Ovary (tissue), 9 donors: Measurements from ENCODE around the gene RSF1. TPM values are rescaled to one million over a fixed set of nuclear protein-coding genes. Genes with fewer than 3 reads are reported as not detected.

Source experiments
- DNase-seq, 5 donors: peaks; one replicate each; pipeline ENCODE4 v3.0.0-alpha.2; 2019 to 2020
- H3K27ac ChIP-seq, 2 donors: fragments of 200-600 bp; one replicate each; pipeline versions ENCODE4 v1.5.1 to v1.8.0; 2019 to 2022
- H3K27me3 ChIP-seq: fragments of 200-600 bp; one replicate; pipeline ENCODE4 v1.8.0; 2022
- H3K36me3 ChIP-seq: fragments of 200-600 bp; sonication (generic); one replicate; pipeline ENCODE4 v1.5.1; 2019
- H3K4me1 ChIP-seq: one replicate; pipeline ENCODE4 v1.8.1; 2013; ENCODE audit warnings: mild to moderate bottlenecking, moderate library complexity; ENCODE audit not compliant: insufficient read depth
- H3K4me3 ChIP-seq: fragments of 200-600 bp; sonication (generic); one replicate; pipeline ENCODE4 v1.5.1; 2017
- H3K9me3 ChIP-seq, 2 donors: fragments of 200-600 bp in 1 of 2; sonication (generic) in 1 of 2; one replicate each; pipeline versions ENCODE4 v1.5.1 to v1.8.1; 2013 to 2019; ENCODE audit warnings: mild to moderate bottlenecking in 1 of 2, moderate library complexity in 1 of 2
- EP300 ChIP-seq: sonication (generic); formaldehyde crosslinking; IDR thresholded peaks from one replicate; pipeline ENCODE4 v1.6.1; 2017; ENCODE audit warnings: antibody characterized with exemption
- POLR2A ChIP-seq: fragments of 450-650 bp; IDR thresholded peaks from one replicate; pipeline ENCODE4 v1.6.1; 2017; ENCODE audit warnings: antibody characterized with exemption, mild to moderate bottlenecking, moderate library complexity
- WGBS, 3 donors: extraction: QIAGEN DNeasy Blood & Tissue Kit in 1 of 3; methylation state at CpG; one replicate each; pipeline versions ENCODE4 v1.1.5 to v1.1.7; 2013 to 2017; 5-methylcytosine and 5-hydroxymethylcytosine counted together
- intact Hi-C, 4 donors: fragments of 100-400 bp; cut with DNase I; formaldehyde crosslinking; loops; one replicate each; pipeline versions ENCODE4 v1.11.0 to v1.15.1; 2022 to 2023
- polyA plus RNA-seq, 2 donors: library from polyadenylated mRNA; stranded (reverse); fragments of 200-250 nt in 1 of 2; fragments of 350-450 nt in 1 of 2; fragmentation: Illumina TruSeq in 1 of 2; extraction: RNeasy Lipid Tissue Mini Kit (QIAGEN cat#74804) in 1 of 2; gene quantifications; one replicate each; pipeline ENCODE4 v1.2.3, GENCODE V29; 2013 to 2014
- total RNA-seq, 7 donors: library from RNA; depleted of rRNA in 2 of 7; stranded (reverse); fragments of >200 nt in 2 of 7; fragmentation: NEBNext Ultra II Directional in 3 of 7; extraction: Animal tissue kit (Norgen Biotek cat#: 25700) in 3 of 7; gene quantifications; one replicate each; pipeline versions ENCODE4 v1.1.0 to v1.2.4, GENCODE V29; 2016 to 2023
- TF ChIP-seq, protein P1 (sequence below), 3 donors: fragments of 450-650 bp in 2 of 3; fragments of 200-600 bp in 1 of 3; IDR thresholded peaks; one replicate each; pipeline versions ENCODE4 v1.5.1 to v1.8.0; 2016 to 2022; ENCODE audit warnings: antibody characterized with exemption in 3 of 3, mild to moderate bottlenecking in 1 of 3
- donor health status: DM: no; HTN: no; CAD: no; lungs with moderate emphysema.
- donor health status: DM: no; HTN: no; CAD: no.
- donor health status: Bipolar disorder and iron deficiency.
- donor health status: DM: yes; HTN: yes; CAD: no.
- donor health status: DM: no; HTN: no; CAD: no.
- donor health status: DM: yes; HTN: yes; CAD: no.

RSF1 gene
- total and polyA plus RNA-seq, 9 donors, result 14.8 to 89.2 (median 76.4) TPM

DNA sequence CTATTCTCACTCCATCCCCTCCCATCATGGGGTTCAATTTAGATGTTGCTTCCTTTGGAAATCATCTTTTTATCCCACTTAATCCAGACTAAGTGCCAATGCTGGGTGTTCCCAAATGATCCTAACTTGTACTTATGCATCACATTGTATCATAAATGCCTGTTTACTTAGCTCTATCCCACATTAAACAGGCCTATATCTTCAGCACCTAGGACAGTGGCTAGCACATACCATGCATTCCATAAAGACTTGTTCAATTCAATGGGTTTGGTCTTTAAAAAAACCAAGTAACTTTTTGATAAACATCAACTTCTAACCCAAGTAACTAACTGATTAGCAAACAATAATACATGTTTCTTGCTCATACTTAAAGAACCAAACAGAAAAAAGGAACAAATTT lies 40.6 kb downstream of the RSF1 start:
- no peaks in the 10 kb centered on the region for H3K9me3 ChIP-seq
- H3K27me3 ChIP-seq, result no peaks in the 10 kb centered on the region
- no peak for DNase-seq
- H3K27ac ChIP-seq, result no peak overlapping the region
- TF ChIP-seq, protein P1, sequence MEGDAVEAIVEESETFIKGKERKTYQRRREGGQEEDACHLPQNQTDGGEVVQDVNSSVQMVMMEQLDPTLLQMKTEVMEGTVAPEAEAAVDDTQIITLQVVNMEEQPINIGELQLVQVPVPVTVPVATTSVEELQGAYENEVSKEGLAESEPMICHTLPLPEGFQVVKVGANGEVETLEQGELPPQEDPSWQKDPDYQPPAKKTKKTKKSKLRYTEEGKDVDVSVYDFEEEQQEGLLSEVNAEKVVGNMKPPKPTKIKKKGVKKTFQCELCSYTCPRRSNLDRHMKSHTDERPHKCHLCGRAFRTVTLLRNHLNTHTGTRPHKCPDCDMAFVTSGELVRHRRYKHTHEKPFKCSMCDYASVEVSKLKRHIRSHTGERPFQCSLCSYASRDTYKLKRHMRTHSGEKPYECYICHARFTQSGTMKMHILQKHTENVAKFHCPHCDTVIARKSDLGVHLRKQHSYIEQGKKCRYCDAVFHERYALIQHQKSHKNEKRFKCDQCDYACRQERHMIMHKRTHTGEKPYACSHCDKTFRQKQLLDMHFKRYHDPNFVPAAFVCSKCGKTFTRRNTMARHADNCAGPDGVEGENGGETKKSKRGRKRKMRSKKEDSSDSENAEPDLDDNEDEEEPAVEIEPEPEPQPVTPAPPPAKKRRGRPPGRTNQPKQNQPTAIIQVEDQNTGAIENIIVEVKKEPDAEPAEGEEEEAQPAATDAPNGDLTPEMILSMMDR (IDR thresholded peaks at IDR 0.05), result no peak
- TF ChIP-seq POLR2A, result no peak
- TF ChIP-seq EP300, result no peak
- no peak overlapping the region for H3K4me3 ChIP-seq
- peaks cover 6% of the 10 kb centered on the region for H3K4me1 ChIP-seq
- H3K36me3 ChIP-seq, result no peaks in the 10 kb centered on the region
- intact Hi-C loops, result no loop called here

DNA sequence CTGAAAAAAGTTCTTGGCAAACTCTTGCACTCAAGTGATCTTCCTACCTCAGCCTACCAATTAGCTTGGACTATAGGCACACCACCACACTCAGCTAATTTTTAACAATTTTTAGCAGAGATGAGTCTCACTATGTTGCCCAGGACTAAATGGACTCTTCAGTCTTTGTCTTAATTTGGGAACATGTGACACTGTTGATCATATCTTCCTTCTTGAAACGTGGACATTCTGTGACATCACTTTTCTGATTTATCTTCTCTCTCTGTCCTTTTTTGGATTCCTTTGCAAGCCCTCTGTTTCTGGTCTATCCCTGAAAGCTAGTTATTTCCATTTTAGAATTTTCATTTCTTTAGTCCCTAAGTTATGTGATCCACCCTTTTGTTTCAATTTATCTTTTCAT lies 42.0 kb downstream of the RSF1 start:
- Histone ChIP-seq H3K4me3 (no peak overlapping the region), H3K9me3 (no peaks in the 10 kb centered on the region), H3K4me1 (peaks cover 7% of the 10 kb centered on the region), H3K27ac (no peak overlapping the region), H3K27me3 (no peaks in the 10 kb centered on the region), H3K36me3 (no peaks in the 10 kb centered on the region)
- intact Hi-C loops, result no loop called here
- WGBS, 3 donors, result 33 to 46% (median 39%) methylated on average over 1 of the region's 1 CpG
- TF ChIP-seq POLR2A, result no peak
- TF ChIP-seq, protein P1 (IDR thresholded peaks at IDR 0.05), result no peak
- TF ChIP-seq EP300, result no peak
- DNase-seq, result no peak

DNA sequence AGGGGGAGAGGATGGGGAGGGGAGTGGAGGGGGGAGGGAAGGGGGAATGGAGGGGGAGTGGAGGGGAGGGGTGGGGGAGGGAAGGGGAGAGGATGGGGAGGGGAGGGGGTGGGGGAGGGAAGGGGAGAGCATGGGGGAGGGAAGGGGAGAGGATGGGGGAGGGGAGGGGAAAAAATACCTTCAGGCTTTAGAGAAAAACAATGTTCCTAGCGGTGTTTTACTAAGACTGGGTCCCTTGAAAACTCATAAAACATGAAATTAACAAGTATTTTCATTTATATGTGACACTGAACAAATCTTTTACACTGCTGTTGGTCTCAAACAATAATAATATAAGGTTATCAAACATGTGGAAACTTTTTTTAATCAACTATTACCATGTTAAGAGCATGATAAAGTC lies 42.4 kb downstream of the RSF1 start:
- intact Hi-C loops, result no loop called here
- 86 to 94% (median 93%) methylated on average over 1 of the region's 1 CpG for WGBS, 3 donors
- DNase-seq, result no peak
- H3K27ac ChIP-seq, result no peak overlapping the region
- H3K36me3 ChIP-seq, result no peaks in the 10 kb centered on the region
- H3K27me3 ChIP-seq, result no peaks in the 10 kb centered on the region
- H3K4me1 ChIP-seq, result peaks cover 7% of the 10 kb centered on the region
- H3K9me3 ChIP-seq, result no peaks in the 10 kb centered on the region
- TF ChIP-seq, protein P1 (IDR thresholded peaks at IDR 0.05), result no peak
- TF ChIP-seq EP300 (no peak), POLR2A (no peak)
- H3K4me3 ChIP-seq, result no peak overlapping the region

DNA sequence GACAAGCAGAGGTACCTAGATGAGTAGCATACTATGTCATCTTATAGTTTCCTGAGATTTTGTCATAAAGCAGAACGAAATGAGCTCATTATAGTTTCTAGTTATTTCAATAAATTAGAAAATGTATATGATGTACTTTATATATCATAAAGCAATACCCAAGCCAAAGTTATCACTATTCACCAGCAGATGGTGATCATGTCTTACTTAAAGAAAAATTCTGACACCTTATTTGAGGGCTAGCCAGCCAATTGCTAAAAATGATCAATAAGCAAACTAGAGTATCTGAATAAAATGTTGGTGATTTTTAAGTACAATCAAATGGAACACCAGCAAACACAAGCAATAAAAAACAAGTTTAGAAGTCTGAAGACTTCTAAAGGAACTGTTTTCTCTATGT lies 44.1 kb downstream of the RSF1 start:
- H3K9me3 ChIP-seq, result no peaks in the 10 kb centered on the region

More for the DNA sequence above, 44.1 kb downstream of the RSF1 start:
- no peak for TF ChIP-seq POLR2A
- TF ChIP-seq, protein P1 (IDR thresholded peaks at IDR 0.05), result no peak
- TF ChIP-seq EP300, result no peak
- H3K4me3 ChIP-seq, result no peak overlapping the region
- H3K4me1 ChIP-seq, result peaks cover 7% of the 10 kb centered on the region
- intact Hi-C loops, result no loop called here
- no peaks in the 10 kb centered on the region for H3K27me3 ChIP-seq
- no peak overlapping the region for H3K27ac ChIP-seq
- WGBS, 3 donors, result 87 to 89% (median 88%) methylated on average over 1 of the region's 1 CpG
- DNase-seq, result no peak
- H3K36me3 ChIP-seq, result no peaks in the 10 kb centered on the region
